ENCODE measurements around the gene ABCA4. TPM values are rescaled to one million over a fixed set of nuclear protein-coding genes. Genes with fewer than 3 reads are reported as not detected.

ABCA4 gene
- total RNA-seq, 4 donors from 2014 or later = 0.49 to 2.0 (median 1.0) TPM; not detected in 1

- no peak overlapping the region for H3K4me3 ChIP-seq
- intact Hi-C loops (cut with DNase I; ENCODE audit: low total_unique reads) = no loop called here
- no peaks in the 10 kb centered on the region for H3K9me3 ChIP-seq
- no peaks in the 10 kb centered on the region for H3K27me3 ChIP-seq
- TF ChIP-seq, protein P1, sequence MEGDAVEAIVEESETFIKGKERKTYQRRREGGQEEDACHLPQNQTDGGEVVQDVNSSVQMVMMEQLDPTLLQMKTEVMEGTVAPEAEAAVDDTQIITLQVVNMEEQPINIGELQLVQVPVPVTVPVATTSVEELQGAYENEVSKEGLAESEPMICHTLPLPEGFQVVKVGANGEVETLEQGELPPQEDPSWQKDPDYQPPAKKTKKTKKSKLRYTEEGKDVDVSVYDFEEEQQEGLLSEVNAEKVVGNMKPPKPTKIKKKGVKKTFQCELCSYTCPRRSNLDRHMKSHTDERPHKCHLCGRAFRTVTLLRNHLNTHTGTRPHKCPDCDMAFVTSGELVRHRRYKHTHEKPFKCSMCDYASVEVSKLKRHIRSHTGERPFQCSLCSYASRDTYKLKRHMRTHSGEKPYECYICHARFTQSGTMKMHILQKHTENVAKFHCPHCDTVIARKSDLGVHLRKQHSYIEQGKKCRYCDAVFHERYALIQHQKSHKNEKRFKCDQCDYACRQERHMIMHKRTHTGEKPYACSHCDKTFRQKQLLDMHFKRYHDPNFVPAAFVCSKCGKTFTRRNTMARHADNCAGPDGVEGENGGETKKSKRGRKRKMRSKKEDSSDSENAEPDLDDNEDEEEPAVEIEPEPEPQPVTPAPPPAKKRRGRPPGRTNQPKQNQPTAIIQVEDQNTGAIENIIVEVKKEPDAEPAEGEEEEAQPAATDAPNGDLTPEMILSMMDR (IDR thresholded peaks at IDR 0.05) = no peak
- no peak for TF ChIP-seq POLR2A (IDR thresholded peaks at IDR 0.05)
- no peak overlapping the region for H3K27ac ChIP-seq
- H3K4me1 ChIP-seq = no peaks in the 10 kb centered on the region
- no peaks in the 10 kb centered on the region for H3K36me3 ChIP-seq
- DNase-seq = no peak
Measured at GRCh38 chr1:94019327-94019726, 101.6 kb downstream of the ABCA4 start.

GRCh38 chr1:94017155-94017829 is 103.7 kb downstream of the ABCA4 start:
- DNase-seq = no peak
- Histone ChIP-seq H3K36me3 (no peaks in the 10 kb centered on the region), H3K4me3 (no peak overlapping the region), H3K27me3 (no peaks in the 10 kb centered on the region), H3K9me3 (no peaks in the 10 kb centered on the region), H3K4me1 (no peaks in the 10 kb centered on the region), H3K27ac (no peak overlapping the region)
- TF ChIP-seq, protein P1 (IDR thresholded peaks at IDR 0.05) = no peak
- no peak for TF ChIP-seq POLR2A (IDR thresholded peaks at IDR 0.05)
- intact Hi-C loops (cut with DNase I; ENCODE audit: low total_unique reads) = no loop called here

DNA sequence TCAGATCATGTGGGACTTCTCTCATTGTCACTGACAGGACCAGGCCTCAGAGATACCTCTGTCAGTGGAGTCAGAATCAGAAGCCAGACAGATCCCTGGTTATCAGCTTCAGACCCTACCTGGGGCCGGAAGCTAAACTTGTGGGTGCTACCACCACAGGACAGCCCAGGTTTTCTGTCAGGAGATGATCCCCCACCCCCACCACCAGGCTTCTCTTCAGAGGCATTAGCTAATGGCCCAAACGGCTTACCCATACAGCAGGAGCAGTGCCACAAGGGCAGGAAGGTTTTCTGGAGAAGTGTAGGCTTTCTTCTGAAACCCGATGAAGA is 105.5 kb downstream of the ABCA4 start:
- no peak overlapping the region for H3K27ac ChIP-seq
- H3K27me3 ChIP-seq = no peaks in the 10 kb centered on the region
- no peaks in the 10 kb centered on the region for H3K4me1 ChIP-seq
- no peak overlapping the region for H3K4me3 ChIP-seq
- DNase-seq = no peak
- no peaks in the 10 kb centered on the region for H3K9me3 ChIP-seq
- TF ChIP-seq, protein P1 (IDR thresholded peaks at IDR 0.05) = no peak
- TF ChIP-seq POLR2A (IDR thresholded peaks at IDR 0.05) = no peak
- no peaks in the 10 kb centered on the region for H3K36me3 ChIP-seq
- intact Hi-C loops (cut with DNase I; ENCODE audit: low total_unique reads) = no loop called here

GRCh38 chr1:94014635-94015488 is 106.1 kb downstream of the ABCA4 start:
- no peak for DNase-seq
- no peak overlapping the region for H3K27ac ChIP-seq
- H3K36me3 ChIP-seq = no peaks in the 10 kb centered on the region
- H3K4me3 ChIP-seq = no peak overlapping the region
- no peaks in the 10 kb centered on the region for H3K9me3 ChIP-seq
- intact Hi-C loops (cut with DNase I; ENCODE audit: low total_unique reads) = no loop called here
- no peaks in the 10 kb centered on the region for H3K4me1 ChIP-seq
- H3K27me3 ChIP-seq = no peaks in the 10 kb centered on the region
- no peak for TF ChIP-seq POLR2A (IDR thresholded peaks at IDR 0.05)
- TF ChIP-seq, protein P1 (IDR thresholded peaks at IDR 0.05) = no peak

- no peak for DNase-seq
- Histone ChIP-seq H3K4me3 (no peak overlapping the region), H3K36me3 (no peaks in the 10 kb centered on the region), H3K9me3 (no peaks in the 10 kb centered on the region), H3K27ac (no peak overlapping the region), H3K27me3 (no peaks in the 10 kb centered on the region), H3K4me1 (no peaks in the 10 kb centered on the region)
- intact Hi-C loops (cut with DNase I; ENCODE audit: low total_unique reads) = no loop called here
- TF ChIP-seq, protein P1 (IDR thresholded peaks at IDR 0.05) = no peak
- no peak for TF ChIP-seq POLR2A (IDR thresholded peaks at IDR 0.05)
Measured at GRCh38 chr1:94014087-94014486, 106.9 kb downstream of the ABCA4 start.
